Activated naive CD8-positive, alpha-beta T cell treated with anti-CD3 and anti-CD28 coated beads for 36 hours (primary cell): Measurements from ENCODE around the gene KRT27. TPM values are rescaled to one million over a fixed set of nuclear protein-coding genes. Genes with fewer than 3 reads are reported as not detected.
"Not testable (repeated sequence)": the region's sequence is repeated elsewhere in the genome, so short reads cannot be mapped to it uniquely, and the experiment has no call there.

Experiments used
- DNase-seq: peaks from one replicate; pipeline ENCODE4 v3.0.0; 2021
- H3K27ac Mint-ChIP-seq: one replicate; pipeline ENCODE4 v1.8.0; 2022; ENCODE audit warnings: mild to moderate bottlenecking, moderate library complexity, mixed read lengths
- H3K27me3 Mint-ChIP-seq: one replicate; pipeline ENCODE4 v1.8.0; 2022; ENCODE audit warnings: mild to moderate bottlenecking, mixed read lengths
- H3K36me3 Mint-ChIP-seq: one replicate; pipeline ENCODE4 v1.8.0; 2021; ENCODE audit warnings: mild to moderate bottlenecking, mixed read lengths
- H3K4me1 Mint-ChIP-seq: one replicate; pipeline ENCODE4 v1.8.0; 2021; ENCODE audit warnings: mixed read lengths
- H3K4me3 Mint-ChIP-seq: one replicate; pipeline ENCODE4 v1.8.0; 2022; ENCODE audit warnings: mild to moderate bottlenecking, moderate library complexity, mixed read lengths
- H3K9me3 Mint-ChIP-seq: one replicate; pipeline ENCODE4 v1.8.0; 2022; ENCODE audit warnings: mixed read lengths
- total RNA-seq, 2 experiments: library from RNA; stranded (reverse); gene quantifications; one replicate each; pipeline ENCODE4 v1.2.3, GENCODE V29; 2021

KRT27 gene
- total RNA-seq, 2 experiments from 2014 or later: not detected

DNA sequence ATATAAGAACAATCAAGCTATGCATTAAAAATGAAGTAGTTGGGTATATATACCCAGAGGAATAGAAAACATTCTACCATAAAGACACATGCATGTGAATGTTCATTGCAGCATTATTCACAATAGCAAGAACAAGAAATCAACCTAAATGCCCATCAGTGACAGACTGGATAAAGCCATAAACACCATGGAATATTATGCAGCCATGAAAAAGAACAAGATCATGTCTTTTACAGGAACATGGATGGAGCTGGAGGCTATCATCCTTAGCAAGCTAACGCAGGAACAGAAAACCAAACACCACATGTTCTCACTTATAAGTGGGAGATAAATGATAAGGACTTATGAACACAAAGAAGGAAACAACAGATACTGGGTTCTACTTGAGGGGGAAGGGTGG, 33.7 kb downstream of the KRT27 start:
- not testable (repeated sequence) for DNase-seq, H3K27ac Mint-ChIP-seq, H3K4me3 Mint-ChIP-seq, H3K9me3 Mint-ChIP-seq, H3K36me3 Mint-ChIP-seq, H3K4me1 Mint-ChIP-seq
- H3K27me3 Mint-ChIP-seq: peaks cover 53% of the 10 kb centered on the region

- H3K27me3 Mint-ChIP-seq: peaks cover 7% of the 10 kb centered on the region
These were observed 43.8 kb downstream of the KRT27 start for GRCh38 chr17:40738553-40738952.

DNA sequence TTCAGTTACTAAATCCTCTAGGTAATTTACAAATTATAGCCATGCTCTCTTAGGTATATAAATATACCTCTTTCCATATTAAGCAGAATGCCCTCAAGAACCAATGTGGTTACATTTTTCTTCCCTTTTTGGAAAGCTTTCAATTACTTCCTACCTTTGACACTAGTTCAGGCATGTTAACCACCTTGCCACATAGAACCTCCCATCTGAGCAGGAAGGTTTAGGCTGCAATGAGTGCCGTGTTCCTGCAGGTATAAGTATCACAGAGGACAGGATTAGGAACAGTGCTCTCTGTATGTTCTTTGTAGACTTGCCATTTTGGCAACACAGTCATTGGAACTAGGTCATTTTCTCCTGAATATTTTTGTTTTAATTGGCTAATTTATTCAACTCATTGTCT, 47.3 kb downstream of the KRT27 start:
- Mint-ChIP-seq H3K9me3 (no peaks in the 10 kb centered on the region), H3K27ac (no peak overlapping the region), H3K27me3 (peaks cover 8% of the 10 kb centered on the region), H3K36me3 (no peaks in the 10 kb centered on the region), H3K4me3 (no peak overlapping the region), H3K4me1 (no peaks in the 10 kb centered on the region)
- DNase-seq: no peak

More at GRCh38 chr17:40738553-40738952, 43.8 kb downstream of the KRT27 start:
- no peak for DNase-seq
- Mint-ChIP-seq H3K9me3 (peaks cover 3% of the 10 kb centered on the region), H3K27ac (no peak overlapping the region), H3K4me3 (no peak overlapping the region), H3K4me1 (no peaks in the 10 kb centered on the region), H3K36me3 (peaks cover 2% of the 10 kb centered on the region)

DNA sequence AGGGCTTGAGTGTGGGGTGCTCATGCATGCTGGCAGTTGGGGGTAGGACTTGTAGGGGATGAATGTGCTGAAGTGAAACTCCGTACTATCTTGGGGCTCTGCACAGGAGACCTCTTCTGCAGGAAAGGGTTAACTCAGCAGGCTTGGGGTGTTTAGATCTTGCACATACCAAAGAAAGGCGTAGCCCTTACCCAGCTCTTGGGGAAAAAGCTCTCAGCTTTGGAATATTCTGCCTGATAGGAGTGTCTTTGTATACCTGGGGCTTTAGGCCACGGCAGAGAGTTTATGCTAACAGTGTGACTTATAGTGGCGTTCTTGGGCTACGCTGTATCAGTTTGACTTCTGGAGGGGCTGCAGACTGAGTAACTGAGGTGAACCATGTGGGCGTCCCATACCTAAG, 48.3 kb downstream of the KRT27 start:
- H3K4me3 Mint-ChIP-seq: no peak overlapping the region
- no peak for DNase-seq
- no peaks in the 10 kb centered on the region for H3K36me3 Mint-ChIP-seq
- H3K27me3 Mint-ChIP-seq: peaks cover 8% of the 10 kb centered on the region
- H3K27ac Mint-ChIP-seq: no peak overlapping the region
- no peaks in the 10 kb centered on the region for H3K4me1 Mint-ChIP-seq
- H3K9me3 Mint-ChIP-seq: no peaks in the 10 kb centered on the region

DNA sequence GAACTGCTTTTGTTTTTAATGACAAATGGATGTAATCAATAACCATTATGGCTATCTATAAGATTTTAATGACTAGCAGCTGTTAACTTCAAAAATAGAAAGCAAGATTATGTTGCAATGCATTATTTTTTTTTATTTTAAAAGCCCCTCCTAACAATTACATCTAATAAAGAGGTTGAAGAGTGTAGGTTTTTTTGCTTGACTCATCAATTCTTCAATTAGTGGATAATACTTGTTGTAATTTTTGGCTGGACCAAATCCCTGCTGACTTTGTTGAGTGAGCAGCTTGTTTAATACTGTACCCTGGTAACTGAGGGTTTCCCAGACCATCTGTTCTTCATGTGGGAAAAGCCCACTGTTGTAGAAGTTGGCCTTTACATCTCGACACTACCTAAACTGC, 51.4 kb downstream of the KRT27 start:
- H3K27me3 Mint-ChIP-seq: peaks cover 8% of the 10 kb centered on the region
- H3K9me3 Mint-ChIP-seq: no peaks in the 10 kb centered on the region
- no peak overlapping the region for H3K27ac Mint-ChIP-seq

GRCh38 chr17:40727447-40728231, 54.7 kb downstream of the KRT27 start:
- Mint-ChIP-seq H3K27ac (no peak overlapping the region), H3K36me3 (no peaks in the 10 kb centered on the region), H3K9me3 (no peaks in the 10 kb centered on the region), H3K4me1 (peaks cover 3% of the 10 kb centered on the region), H3K27me3 (peaks cover 16% of the 10 kb centered on the region), H3K4me3 (no peak overlapping the region)
- DNase-seq: no peak

More for the DNA sequence above, 51.4 kb downstream of the KRT27 start:
- Mint-ChIP-seq H3K4me3 (no peak overlapping the region), H3K4me1 (peaks cover 3% of the 10 kb centered on the region), H3K36me3 (no peaks in the 10 kb centered on the region)
- DNase-seq: no peak

DNA sequence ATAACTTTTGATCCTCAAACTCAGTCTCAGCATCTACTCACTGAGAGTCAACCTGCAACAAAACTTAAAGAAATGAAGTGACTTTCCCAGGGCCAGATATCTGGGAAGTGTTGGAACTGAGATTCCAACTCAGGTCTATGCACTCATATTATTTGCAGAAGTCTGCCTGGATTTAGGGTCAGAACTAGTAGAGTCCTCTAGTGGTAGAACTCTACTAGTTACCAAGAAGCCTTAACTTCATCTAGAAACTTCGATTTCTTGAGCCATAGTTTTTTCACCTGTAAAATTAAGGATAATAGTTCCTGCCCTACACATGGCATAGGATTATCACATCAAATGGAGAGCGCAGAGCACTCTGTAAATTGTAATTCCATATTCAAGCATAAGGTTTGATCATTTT, 55.4 kb downstream of the KRT27 start:
- Mint-ChIP-seq H3K27ac (no peak overlapping the region), H3K9me3 (no peaks in the 10 kb centered on the region), H3K4me1 (peaks cover 3% of the 10 kb centered on the region), H3K36me3 (no peaks in the 10 kb centered on the region), H3K27me3 (peaks cover 11% of the 10 kb centered on the region), H3K4me3 (no peak overlapping the region)
- no peak for DNase-seq

Other genes with a start within 250 kb of the KRT27 start
- gene CCR7, start 217.1 kb downstream of the KRT27 start, total RNA-seq: 100 to 1,000 TPM; 260 to 274 TPM
- gene SMARCE1, start 134.7 kb downstream of the KRT27 start, total RNA-seq: 100 to 1,000 TPM; 107 to 118 TPM
- gene KRT222, start 117.4 kb downstream of the KRT27 start, total RNA-seq: under 1 TPM in 1 of 2 experiments, not detected in 1; 0.22 TPM
- gene KRT24, start 78.8 kb downstream of the KRT27 start, total RNA-seq: not detected
- not detected for gene KRT25, start 27.2 kb downstream of the KRT27 start, total RNA-seq
- gene KRT26, start 10.3 kb downstream of the KRT27 start, total RNA-seq: not detected
- gene KRT28, start 17.4 kb upstream of the KRT27 start, total RNA-seq: not detected
- 10 to 100 TPM; 41.9 to 48.6 TPM for gene KRT10, start 40.1 kb upstream of the KRT27 start, total RNA-seq
- gene KRT12, start 84.7 kb upstream of the KRT27 start, total RNA-seq: not detected
- not detected for gene KRT20, start 102.7 kb upstream of the KRT27 start, total RNA-seq
- not detected for gene KRT23, start 155.1 kb upstream of the KRT27 start, total RNA-seq
- not detected for gene KRT39, start 184.4 kb upstream of the KRT27 start, total RNA-seq
- gene KRT40, start 201.8 kb upstream of the KRT27 start, total RNA-seq: not detected
- gene KRTAP3-3, start 211.6 kb upstream of the KRT27 start, total RNA-seq: not detected
- gene KRTAP3-2, start 217.4 kb upstream of the KRT27 start, total RNA-seq: not detected
- not detected for gene KRTAP3-1, start 226.6 kb upstream of the KRT27 start, total RNA-seq
- not detected for gene KRTAP1-5, start 244.7 kb upstream of the KRT27 start, total RNA-seq
- gene KRTAP1-4, start 247.6 kb upstream of the KRT27 start, total RNA-seq: not detected